H9 (cell line): ENCODE results near the gene NCKAP5. TPM values are rescaled to one million over a fixed set of nuclear protein-coding genes. Genes with fewer than 3 reads are reported as not detected.

Source experiments
- DNase-seq: peaks from one replicate; pipeline ENCODE4 v3.0.0-alpha.2; 2017
- H2AFZ ChIP-seq: one replicate; pipeline ENCODE4 v1.6.1; 2013; ENCODE audit warnings: mild to moderate bottlenecking, low read length, control low read depth, moderate library complexity
- H2AK5ac ChIP-seq: 2 replicates; pipeline ENCODE4 v1.6.1; 2013; ENCODE audit warnings: low read length, control low read depth, mixed read lengths; ENCODE audit not compliant: insufficient read length
- H2BK120ac ChIP-seq: one replicate; pipeline ENCODE4 v1.6.1; 2013; ENCODE audit warnings: low read depth, mild to moderate bottlenecking, low read length, control low read depth, inconsistent platforms; ENCODE audit not compliant: poor library complexity, severe bottlenecking
- H2BK12ac ChIP-seq: 2 replicates; pipeline ENCODE4 v1.6.1; 2013; ENCODE audit warnings: low read length, control low read depth, mixed read lengths, low read depth; ENCODE audit not compliant: insufficient read length
- H2BK15ac ChIP-seq: 2 replicates; pipeline ENCODE4 v1.6.1; 2013; ENCODE audit warnings: low read depth, low read length, control low read depth
- H2BK20ac ChIP-seq: one replicate; pipeline ENCODE4 v1.6.1; 2013; ENCODE audit warnings: low read depth, mild to moderate bottlenecking, low read length, control low read depth, inconsistent platforms; ENCODE audit not compliant: poor library complexity, severe bottlenecking
- H2BK5ac ChIP-seq: 2 replicates; pipeline ENCODE4 v1.6.1; 2013; ENCODE audit warnings: low read length, control low read depth, mixed read lengths; ENCODE audit not compliant: insufficient read length
- H3K14ac ChIP-seq: 2 replicates; pipeline ENCODE4 v1.6.1; 2013; ENCODE audit warnings: low read length, control low read depth; ENCODE audit not compliant: insufficient read depth
- H3K18ac ChIP-seq: 2 replicates; pipeline ENCODE4 v1.6.1; 2013; ENCODE audit warnings: low read depth, mild to moderate bottlenecking, mixed read lengths, low read length, control low read depth; ENCODE audit not compliant: insufficient read length
- H3K23ac ChIP-seq: 2 replicates; pipeline ENCODE4 v1.6.1; 2013; ENCODE audit warnings: low read length, control low read depth, mixed read lengths, low read depth; ENCODE audit not compliant: insufficient read length
- H3K23me2 ChIP-seq: 2 replicates; pipeline ENCODE4 v1.6.1; 2013; ENCODE audit warnings: low read depth, mild to moderate bottlenecking, mixed read lengths, low read length, control low read depth; ENCODE audit not compliant: insufficient read length, poor library complexity, severe bottlenecking
- H3K27ac ChIP-seq: 2 replicates; pipeline ENCODE4 v1.5.1; 2013; ENCODE audit warnings: low read length, control low read depth, mixed read lengths, low read depth; ENCODE audit not compliant: insufficient read length
- H3K27me3 ChIP-seq: 2 replicates; pipeline ENCODE4 v1.6.1; 2013; ENCODE audit warnings: low read length, control low read depth, inconsistent platforms; ENCODE audit not compliant: insufficient read depth
- H3K4ac ChIP-seq: 2 replicates; pipeline ENCODE4 v1.6.1; 2013; ENCODE audit warnings: low read depth, mild to moderate bottlenecking, control low read depth, inconsistent platforms, low read length, moderate library complexity
- H3K4me1 ChIP-seq: 2 replicates; pipeline ENCODE4 v1.6.1; 2013; ENCODE audit warnings: low read length, control low read depth, inconsistent platforms; ENCODE audit not compliant: insufficient read depth
- H3K4me2 ChIP-seq: 2 replicates; pipeline ENCODE4 v1.6.1; 2013; ENCODE audit warnings: low read length, control low read depth, mixed read lengths; ENCODE audit not compliant: insufficient read length, insufficient read depth
- H3K56ac ChIP-seq: 2 replicates; pipeline ENCODE4 v1.6.1; 2013; ENCODE audit warnings: low read depth, mild to moderate bottlenecking, mixed read lengths, low read length, control low read depth; ENCODE audit not compliant: insufficient read length
- H3K79me1 ChIP-seq: 2 replicates; pipeline ENCODE4 v1.6.1; 2013; ENCODE audit warnings: low read depth, mild to moderate bottlenecking, moderate library complexity, low read length, control low read depth, inconsistent platforms; ENCODE audit not compliant: insufficient read depth, poor library complexity, severe bottlenecking
- H3K79me2 ChIP-seq: 2 replicates; pipeline ENCODE4 v1.6.1; 2013; ENCODE audit warnings: low read length, control low read depth, inconsistent platforms; ENCODE audit not compliant: insufficient read depth
- H3K9ac ChIP-seq: 2 replicates; pipeline ENCODE4 v1.6.1; 2013; ENCODE audit warnings: low read length, control low read depth, mixed read lengths; ENCODE audit not compliant: insufficient read length; ENCODE audit errors: extremely low read depth
- H3K9me3 ChIP-seq: one replicate; pipeline ENCODE4 v1.6.1; 2013; ENCODE audit warnings: low read depth, low read length, inconsistent platforms; ENCODE audit not compliant: control insufficient read depth
- H3T11ph ChIP-seq: one replicate; pipeline ENCODE4 v1.6.1; 2013; ENCODE audit warnings: mild to moderate bottlenecking, low read length, control low read depth, inconsistent platforms
- H4K20me1 ChIP-seq: one replicate; pipeline ENCODE4 v1.6.1; 2013; ENCODE audit not compliant: control insufficient read depth, insufficient read length, insufficient read depth
- H4K5ac ChIP-seq: 2 replicates; pipeline ENCODE4 v1.6.1; 2013; ENCODE audit warnings: low read depth, mild to moderate bottlenecking, mixed read lengths, low read length, control low read depth; ENCODE audit not compliant: insufficient read length
- H4K8ac ChIP-seq: replicated peaks from 2 replicates; pipeline ENCODE4 v1.6.1; 2013; ENCODE audit warnings: low read length, control low read depth, mixed read lengths, low read depth; ENCODE audit not compliant: insufficient read length
- H4K91ac ChIP-seq: 2 replicates; pipeline ENCODE4 v1.6.1; 2013; ENCODE audit warnings: low read depth, mild to moderate bottlenecking, moderate library complexity, mixed read lengths, low read length, control low read depth; ENCODE audit not compliant: insufficient read length
- H3K27ac Mint-ChIP-seq, 3 experiments: 2 replicates in 2 of 3; 3 replicates in 1 of 3; pipeline ENCODE4 v1.8.0; 2020 to 2021; ENCODE audit warnings: mixed read lengths in 3 of 3, mild to moderate bottlenecking in 1 of 3, moderate library complexity in 1 of 3
- H3K27me3 Mint-ChIP-seq: 2 replicates; pipeline ENCODE4 v1.8.0; 2021; ENCODE audit warnings: low read depth, mild to moderate bottlenecking, moderate library complexity, mixed read lengths
- H3K36me3 Mint-ChIP-seq, 3 experiments: 2 replicates in 2 of 3; 3 replicates in 1 of 3; pipeline ENCODE4 v1.8.0; 2020 to 2021; ENCODE audit warnings: low read depth in 3 of 3, mixed read lengths in 3 of 3; ENCODE audit not compliant: insufficient read depth in 1 of 3
- H3K4me1 Mint-ChIP-seq, 2 experiments: 2 replicates each; pipeline ENCODE4 v1.8.0; 2020; ENCODE audit warnings: mixed read lengths in 2 of 2
- H3K4me3 Mint-ChIP-seq, 2 experiments: 2 replicates in 1 of 2; 3 replicates in 1 of 2; pipeline ENCODE4 v1.8.0; 2020 to 2021; ENCODE audit warnings: mild to moderate bottlenecking in 2 of 2, mixed read lengths in 2 of 2, moderate library complexity in 1 of 2
- H3K9me3 Mint-ChIP-seq, 2 experiments: 2 replicates in 1 of 2; 3 replicates in 1 of 2; pipeline ENCODE4 v1.8.0; 2020; ENCODE audit warnings: mild to moderate bottlenecking in 2 of 2, mixed read lengths in 2 of 2, moderate library complexity in 1 of 2
- WGBS: extraction: QIAGEN DNeasy Blood & Tissue Kit; methylation state at CpG from one replicate; pipeline ENCODE4 v1.1.7; 2013; ENCODE audit warnings: missing lambda C conversion rate, low lambda C conversion rate, mixed read lengths; ENCODE audit not compliant: insufficient read length; ENCODE audit errors: extremely low coverage; 5-methylcytosine and 5-hydroxymethylcytosine counted together
- total RNA-seq: library from RNA; stranded (reverse); gene quantifications from 2 replicates; pipeline ENCODE4 v1.2.1, GENCODE V29; 2021
- TF ChIP-seq, protein P1 (sequence below): fragments of 200-600 bp; sonication (generic); conservative IDR thresholded peaks from 3 replicates; pipeline ENCODE4 v1.8.0; 2021; ENCODE audit warnings: antibody characterized with exemption, mild to moderate bottlenecking

The NCKAP5 gene
- total RNA-seq, 1 experiment from 2014 or later: 0.26 TPM

DNA sequence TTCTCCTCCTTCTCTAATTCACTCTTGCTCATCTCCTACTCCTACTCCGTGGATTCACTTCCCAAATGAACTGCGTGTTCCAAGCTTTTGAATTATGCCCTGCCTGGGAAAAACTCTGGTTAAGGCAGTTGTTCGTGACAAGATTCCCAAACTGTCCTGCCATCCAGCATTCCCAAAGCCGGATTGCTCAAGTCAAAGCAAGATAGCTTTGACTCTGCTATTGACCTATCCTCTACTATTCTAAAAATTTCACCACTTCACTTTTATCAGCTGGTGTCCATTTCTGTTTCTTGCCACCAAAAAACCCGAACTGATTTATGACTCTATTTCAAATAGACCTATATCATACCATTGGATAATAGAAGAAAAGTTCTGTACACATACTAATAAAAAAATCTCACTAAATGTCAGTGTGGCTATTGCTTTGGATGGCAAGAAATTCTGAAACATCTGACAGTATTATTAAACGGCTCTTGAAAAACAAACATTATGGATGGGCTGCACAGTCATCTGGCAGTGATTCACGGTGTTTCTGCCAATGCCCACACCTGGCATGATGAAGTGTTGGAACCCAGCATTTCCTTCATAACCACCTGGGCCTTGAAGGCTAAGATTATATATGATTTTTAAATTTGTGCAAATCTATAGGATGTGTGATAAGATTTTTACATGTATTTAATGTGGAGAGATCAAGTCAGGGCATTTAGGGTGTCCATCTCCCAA lies 87.4 kb downstream of the NCKAP5 start:
- H4K5ac ChIP-seq: no peak overlapping the region
- H3K4me2 ChIP-seq: no peak overlapping the region
- H3K36me3 Mint-ChIP-seq: no peaks in the 10 kb centered on the region
- H3K27me3 Mint-ChIP-seq: peaks cover 3% of the 10 kb centered on the region; the same call in 1 of the 2 replicates
- H4K8ac ChIP-seq: no peak overlapping the region
- TF ChIP-seq, protein P1, sequence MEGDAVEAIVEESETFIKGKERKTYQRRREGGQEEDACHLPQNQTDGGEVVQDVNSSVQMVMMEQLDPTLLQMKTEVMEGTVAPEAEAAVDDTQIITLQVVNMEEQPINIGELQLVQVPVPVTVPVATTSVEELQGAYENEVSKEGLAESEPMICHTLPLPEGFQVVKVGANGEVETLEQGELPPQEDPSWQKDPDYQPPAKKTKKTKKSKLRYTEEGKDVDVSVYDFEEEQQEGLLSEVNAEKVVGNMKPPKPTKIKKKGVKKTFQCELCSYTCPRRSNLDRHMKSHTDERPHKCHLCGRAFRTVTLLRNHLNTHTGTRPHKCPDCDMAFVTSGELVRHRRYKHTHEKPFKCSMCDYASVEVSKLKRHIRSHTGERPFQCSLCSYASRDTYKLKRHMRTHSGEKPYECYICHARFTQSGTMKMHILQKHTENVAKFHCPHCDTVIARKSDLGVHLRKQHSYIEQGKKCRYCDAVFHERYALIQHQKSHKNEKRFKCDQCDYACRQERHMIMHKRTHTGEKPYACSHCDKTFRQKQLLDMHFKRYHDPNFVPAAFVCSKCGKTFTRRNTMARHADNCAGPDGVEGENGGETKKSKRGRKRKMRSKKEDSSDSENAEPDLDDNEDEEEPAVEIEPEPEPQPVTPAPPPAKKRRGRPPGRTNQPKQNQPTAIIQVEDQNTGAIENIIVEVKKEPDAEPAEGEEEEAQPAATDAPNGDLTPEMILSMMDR: no peak
- no peaks in the 10 kb centered on the region for H3K79me1 ChIP-seq
- H3K9ac ChIP-seq: no peak overlapping the region
- no peak overlapping the region for H3K4ac ChIP-seq
- no peak overlapping the region for H3K4me3 Mint-ChIP-seq
- H3K56ac ChIP-seq: no peak overlapping the region
- H3K27ac ChIP-seq: no peak overlapping the region
- H3K79me2 ChIP-seq: no peaks in the 10 kb centered on the region
- H3K4me1 ChIP-seq: no peaks in the 10 kb centered on the region
- no peak overlapping the region for H2BK20ac ChIP-seq
- WGBS: no CpG with 5 or more reads among the region's 7 CpGs
- no peaks in the 10 kb centered on the region for H4K20me1 ChIP-seq
- no peak overlapping the region for H3K18ac ChIP-seq
- no peak overlapping the region for H2AK5ac ChIP-seq
- H3K4me1 Mint-ChIP-seq: no peaks in the 10 kb centered on the region
- DNase-seq: no peak
- no peaks in the 10 kb centered on the region for H3K27me3 ChIP-seq
- no peaks in the 10 kb centered on the region for H3K9me3 ChIP-seq
- H3K9me3 Mint-ChIP-seq: no peaks in the 10 kb centered on the region
- no peak overlapping the region for H2BK12ac ChIP-seq
- no peak overlapping the region for H3K23ac ChIP-seq
- H4K91ac ChIP-seq: no peak overlapping the region
- no peak overlapping the region for H2AFZ ChIP-seq
- no peak overlapping the region for H3K14ac ChIP-seq
- no peak overlapping the region for H2BK120ac ChIP-seq
- no peak overlapping the region for H3T11ph ChIP-seq
- H2BK5ac ChIP-seq: no peak overlapping the region
- no peak overlapping the region for H2BK15ac ChIP-seq
- no peaks in the 10 kb centered on the region for H3K23me2 ChIP-seq
- H3K27ac Mint-ChIP-seq: peak overlapping the region in 1 of 3 experiments; percentile 66; a peak in 1 of 7 replicates
